ENCODE results near the gene GRAMD1C. TPM values are rescaled to one million over a fixed set of nuclear protein-coding genes. Genes with fewer than 3 reads are reported as not detected.

The GRAMD1C gene
- 1.2 and 2.2 TPM in 2 replicates for total RNA-seq

DNA sequence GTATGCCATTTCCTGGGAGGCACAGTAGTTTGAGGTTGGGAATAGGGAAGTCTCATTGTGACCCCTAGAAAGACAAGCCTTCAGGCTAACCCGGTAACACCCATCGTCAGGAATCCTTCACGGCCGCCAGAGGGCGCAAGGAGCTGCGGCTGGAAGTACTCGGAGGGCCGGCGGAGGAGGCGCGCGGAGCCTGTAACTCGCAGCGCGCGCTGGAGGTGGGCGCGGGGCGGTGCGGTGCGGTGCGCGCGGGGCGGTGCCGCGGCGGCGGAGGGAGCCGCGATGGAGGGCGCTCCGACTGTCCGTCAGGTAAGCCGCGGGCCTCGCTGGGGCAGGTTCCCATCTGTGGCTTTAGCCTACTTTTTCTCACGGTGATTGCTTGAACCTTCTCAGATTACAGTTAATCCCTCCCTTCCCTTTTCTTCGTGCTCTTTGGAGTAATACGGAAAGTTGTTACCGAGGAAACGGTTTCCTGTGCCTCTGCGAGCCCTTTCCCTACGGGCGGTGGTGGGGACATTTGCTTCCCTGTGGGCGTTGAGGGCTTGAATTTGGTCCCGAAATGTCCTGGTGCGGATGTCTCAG lies at the start of gene GRAMD1C:
Gene GRAMD1C (plus strand): TSS at position 158 of the 579 bp plus-strand sequence. CDS start 122 bp downstream, at position 280.
- H3K27ac ChIP-seq (ENCODE audit: low read depth, low read length): peak within 1 kb of the TSS; percentile 72
- H2AFZ ChIP-seq (ENCODE audit: low read length): peak within 1 kb of the TSS; percentile 99
- TF ChIP-seq, protein P1, sequence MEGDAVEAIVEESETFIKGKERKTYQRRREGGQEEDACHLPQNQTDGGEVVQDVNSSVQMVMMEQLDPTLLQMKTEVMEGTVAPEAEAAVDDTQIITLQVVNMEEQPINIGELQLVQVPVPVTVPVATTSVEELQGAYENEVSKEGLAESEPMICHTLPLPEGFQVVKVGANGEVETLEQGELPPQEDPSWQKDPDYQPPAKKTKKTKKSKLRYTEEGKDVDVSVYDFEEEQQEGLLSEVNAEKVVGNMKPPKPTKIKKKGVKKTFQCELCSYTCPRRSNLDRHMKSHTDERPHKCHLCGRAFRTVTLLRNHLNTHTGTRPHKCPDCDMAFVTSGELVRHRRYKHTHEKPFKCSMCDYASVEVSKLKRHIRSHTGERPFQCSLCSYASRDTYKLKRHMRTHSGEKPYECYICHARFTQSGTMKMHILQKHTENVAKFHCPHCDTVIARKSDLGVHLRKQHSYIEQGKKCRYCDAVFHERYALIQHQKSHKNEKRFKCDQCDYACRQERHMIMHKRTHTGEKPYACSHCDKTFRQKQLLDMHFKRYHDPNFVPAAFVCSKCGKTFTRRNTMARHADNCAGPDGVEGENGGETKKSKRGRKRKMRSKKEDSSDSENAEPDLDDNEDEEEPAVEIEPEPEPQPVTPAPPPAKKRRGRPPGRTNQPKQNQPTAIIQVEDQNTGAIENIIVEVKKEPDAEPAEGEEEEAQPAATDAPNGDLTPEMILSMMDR (IDR thresholded peaks at IDR 0.05; ENCODE audit: extremely low read depth, low read depth, low read length): peak; percentile 78
- H3K4me1 ChIP-seq (ENCODE audit: insufficient read depth, low read length): no peaks in the 10 kb centered on the region
- no peaks in the 10 kb centered on the region for H3K27me3 ChIP-seq (ENCODE audit: insufficient read depth, low read length)
- no peaks in the 10 kb centered on the region for H3K36me3 ChIP-seq (ENCODE audit: insufficient read depth, low read length)
- H3K4me3 ChIP-seq (ENCODE audit: insufficient read depth, low read length): peak within 1 kb of the TSS; percentile 86
- no peaks in the 10 kb centered on the region for H3K9me3 ChIP-seq (ENCODE audit: low read depth, low read length)
- peak; percentile 96 for DNase-seq (ENCODE audit: insufficient read length, low spot score, missing footprints)
- H4K20me1 ChIP-seq (ENCODE audit: insufficient read depth, low read length): no peaks in the 10 kb centered on the region
- no peaks in the 10 kb centered on the region for H3K79me2 ChIP-seq (ENCODE audit: insufficient read depth, low read length)
- H3K4me2 ChIP-seq (ENCODE audit: insufficient read depth, low read length): peak within 1 kb of the TSS; percentile 98

DNA sequence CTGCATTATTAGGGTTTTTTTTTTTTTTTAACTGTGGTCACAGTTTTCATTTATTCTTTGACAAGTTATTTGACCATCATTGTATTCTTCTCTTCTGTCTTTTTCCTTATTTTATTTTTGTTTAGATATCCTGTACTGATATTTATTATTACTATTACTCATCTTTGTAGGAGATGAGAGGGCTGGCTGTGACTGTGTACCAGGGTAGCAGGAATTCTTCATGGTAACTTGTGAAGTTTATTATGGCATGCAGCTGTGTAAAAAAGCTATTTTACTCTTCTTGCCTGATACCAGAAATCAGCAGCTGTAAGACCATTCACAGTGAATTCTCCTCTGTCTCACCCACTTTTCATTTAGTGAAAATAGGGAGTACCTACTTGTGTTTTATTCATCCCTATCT lies 47.2 kb upstream of the GRAMD1C start:
- H3K79me2 ChIP-seq (ENCODE audit: insufficient read depth, low read length): no peaks in the 10 kb centered on the region
- no peaks in the 10 kb centered on the region for H3K27me3 ChIP-seq (ENCODE audit: insufficient read depth, low read length)
- H3K27ac ChIP-seq (ENCODE audit: low read depth, low read length): no peak overlapping the region
- peaks cover 22% of the 10 kb centered on the region for H3K36me3 ChIP-seq (ENCODE audit: insufficient read depth, low read length)
- TF ChIP-seq, protein P1 (IDR thresholded peaks at IDR 0.05; ENCODE audit: extremely low read depth, low read depth, low read length): no peak
- no peaks in the 10 kb centered on the region for H4K20me1 ChIP-seq (ENCODE audit: insufficient read depth, low read length)
- H3K4me3 ChIP-seq (ENCODE audit: insufficient read depth, low read length): no peak overlapping the region
- H3K4me2 ChIP-seq (ENCODE audit: insufficient read depth, low read length): no peak overlapping the region
- no peak for DNase-seq (ENCODE audit: insufficient read length, low spot score, missing footprints)
- H3K4me1 ChIP-seq (ENCODE audit: insufficient read depth, low read length): peaks cover 9% of the 10 kb centered on the region
- H2AFZ ChIP-seq (ENCODE audit: low read length): no peak overlapping the region
- H3K9me3 ChIP-seq (ENCODE audit: low read depth, low read length): no peaks in the 10 kb centered on the region

DNA sequence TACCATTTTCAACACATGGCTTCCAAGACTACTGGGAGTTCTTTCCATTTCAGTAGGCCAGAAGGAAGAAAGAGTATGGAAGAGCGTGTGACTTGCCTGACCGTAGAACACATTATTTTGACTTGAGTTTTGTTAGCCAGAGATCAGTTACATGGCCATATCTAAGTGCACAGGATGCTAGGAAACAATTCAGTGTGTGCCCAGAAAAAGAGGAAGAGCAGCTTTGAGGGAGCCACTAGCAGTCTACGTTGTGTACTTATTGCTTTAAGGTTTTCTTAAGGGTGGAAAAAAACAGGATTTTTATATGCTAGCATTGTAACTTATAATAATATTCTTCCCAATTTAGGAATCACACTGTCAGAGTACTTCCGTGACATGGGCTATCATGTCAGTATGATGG lies 44.1 kb upstream of the GRAMD1C start:
- Histone ChIP-seq H4K20me1 (ENCODE audit: insufficient read depth, low read length) (no peaks in the 10 kb centered on the region), H3K4me2 (ENCODE audit: insufficient read depth, low read length) (no peak overlapping the region), H3K27ac (ENCODE audit: low read depth, low read length) (no peak overlapping the region), H3K27me3 (ENCODE audit: insufficient read depth, low read length) (no peaks in the 10 kb centered on the region), H3K9me3 (ENCODE audit: low read depth, low read length) (no peaks in the 10 kb centered on the region), H3K36me3 (ENCODE audit: insufficient read depth, low read length) (peaks cover 33% of the 10 kb centered on the region), H3K79me2 (ENCODE audit: insufficient read depth, low read length) (no peaks in the 10 kb centered on the region), H3K4me1 (ENCODE audit: insufficient read depth, low read length) (no peaks in the 10 kb centered on the region), H2AFZ (ENCODE audit: low read length) (no peak overlapping the region), H3K4me3 (ENCODE audit: insufficient read depth, low read length) (no peak overlapping the region)
- TF ChIP-seq, protein P1 (IDR thresholded peaks at IDR 0.05; ENCODE audit: extremely low read depth, low read depth, low read length): no peak
- no peak for DNase-seq (ENCODE audit: insufficient read length, low spot score, missing footprints)

DNA sequence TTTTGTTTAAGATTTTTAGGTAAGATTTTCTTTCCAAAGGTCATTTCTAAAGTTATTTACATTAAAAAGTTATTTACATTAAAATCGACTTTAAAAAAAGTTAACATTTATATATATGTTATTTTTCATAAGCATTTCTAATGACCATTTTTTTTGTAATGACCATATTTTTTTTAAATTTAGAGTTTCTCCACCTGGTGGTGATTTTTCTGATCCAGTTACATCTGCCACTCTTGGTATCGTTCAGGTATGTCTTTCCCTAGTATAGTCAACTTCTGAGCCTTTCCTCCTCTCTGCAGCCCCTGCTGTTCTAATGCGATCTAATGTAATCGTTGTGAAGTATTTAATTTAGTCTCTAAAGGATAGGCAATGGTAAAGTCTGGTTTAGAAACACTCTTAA lies 42.9 kb upstream of the GRAMD1C start:
- Histone ChIP-seq H3K79me2 (ENCODE audit: insufficient read depth, low read length) (no peaks in the 10 kb centered on the region), H3K27ac (ENCODE audit: low read depth, low read length) (no peak overlapping the region), H2AFZ (ENCODE audit: low read length) (no peak overlapping the region), H3K36me3 (ENCODE audit: insufficient read depth, low read length) (peaks cover 35% of the 10 kb centered on the region), H4K20me1 (ENCODE audit: insufficient read depth, low read length) (no peaks in the 10 kb centered on the region), H3K4me3 (ENCODE audit: insufficient read depth, low read length) (no peak overlapping the region), H3K9me3 (ENCODE audit: low read depth, low read length) (no peaks in the 10 kb centered on the region), H3K4me2 (ENCODE audit: insufficient read depth, low read length) (no peak overlapping the region), H3K4me1 (ENCODE audit: insufficient read depth, low read length) (no peaks in the 10 kb centered on the region), H3K27me3 (ENCODE audit: insufficient read depth, low read length) (no peaks in the 10 kb centered on the region)
- TF ChIP-seq, protein P1 (IDR thresholded peaks at IDR 0.05; ENCODE audit: extremely low read depth, low read depth, low read length): no peak
- no peak for DNase-seq (ENCODE audit: insufficient read length, low spot score, missing footprints)
